ENCODE results near the gene COL13A1. TPM values are rescaled to one million over a fixed set of nuclear protein-coding genes. Genes with fewer than 3 reads are reported as not detected.

The COL13A1 gene
- total RNA-seq, 1 donor from 2014 or later, result 0.86 TPM

DNA sequence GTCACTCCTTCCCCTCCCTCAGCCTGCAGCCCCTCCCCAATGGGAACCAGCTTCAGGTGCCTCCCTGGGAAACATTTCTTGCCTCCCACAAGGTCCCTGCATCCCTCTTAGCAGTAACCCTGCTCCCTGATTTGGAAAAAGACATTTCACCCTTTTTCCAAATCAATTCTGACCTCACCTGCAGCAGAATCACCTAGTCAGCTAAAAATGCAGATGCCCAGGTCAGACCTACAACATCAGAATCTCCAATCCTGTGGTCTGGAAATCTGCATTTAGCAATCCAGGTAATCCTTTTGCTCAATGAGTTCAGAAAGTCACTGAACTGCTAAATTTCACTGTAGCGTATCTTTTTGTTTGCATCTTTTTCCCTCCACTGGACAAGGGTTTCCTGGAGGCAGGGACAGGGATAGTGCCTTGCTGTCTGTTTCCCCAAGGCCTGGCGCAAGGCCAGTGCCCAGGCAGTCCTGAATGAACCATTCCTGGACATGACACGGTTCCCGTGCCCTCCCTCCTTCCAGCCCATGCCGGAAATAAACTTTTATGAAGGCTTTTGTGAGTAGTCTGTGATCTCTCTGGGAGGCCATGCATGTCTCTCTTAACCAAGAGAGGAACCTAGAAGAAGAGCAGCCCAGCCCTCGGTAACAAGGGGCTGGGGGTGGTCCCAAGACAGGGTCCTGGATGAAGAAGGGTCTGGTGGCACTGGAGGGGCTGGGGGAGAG, 44.0 kb downstream of the COL13A1 start:
- no peaks in the 10 kb centered on the region for H3K27me3 ChIP-seq (ENCODE audit: insufficient read depth, low read length)
- Mint-ChIP-seq H3K36me3 (ENCODE audit: low read depth, unreplicated experiment) (no peaks in the 10 kb centered on the region), H3K4me1 (ENCODE audit: low read depth, unreplicated experiment) (peaks cover 21% of the 10 kb centered on the region), H3K27ac (ENCODE audit: unreplicated experiment) (peak overlapping the region; percentile 62), H3K9me3 (ENCODE audit: unreplicated experiment) (no peaks in the 10 kb centered on the region), H3K27me3 (ENCODE audit: low read depth, unreplicated experiment) (peaks cover 48% of the 10 kb centered on the region), H3K4me3 (ENCODE audit: unreplicated experiment) (no peak overlapping the region)
- no peak for FAIRE-seq
- no peak overlapping the region for H3K4me3 ChIP-seq (ENCODE audit: insufficient read depth, low read depth, low read length)
- peaks cover 34% of the 10 kb centered on the region for H3K4me1 ChIP-seq (ENCODE audit: insufficient read depth, low read length)
- H3K36me3 ChIP-seq (ENCODE audit: insufficient read depth, low read length), result no peaks in the 10 kb centered on the region
- no peaks in the 10 kb centered on the region for H3K79me2 ChIP-seq (ENCODE audit: insufficient read depth, low read length)
- H3K4me2 ChIP-seq (ENCODE audit: low read length), result peak overlapping the region; percentile 55
- no peak for TF ChIP-seq EZH2 (IDR thresholded peaks at IDR 0.05; ENCODE audit: insufficient read depth, low read length)
- TF ChIP-seq, protein P1, sequence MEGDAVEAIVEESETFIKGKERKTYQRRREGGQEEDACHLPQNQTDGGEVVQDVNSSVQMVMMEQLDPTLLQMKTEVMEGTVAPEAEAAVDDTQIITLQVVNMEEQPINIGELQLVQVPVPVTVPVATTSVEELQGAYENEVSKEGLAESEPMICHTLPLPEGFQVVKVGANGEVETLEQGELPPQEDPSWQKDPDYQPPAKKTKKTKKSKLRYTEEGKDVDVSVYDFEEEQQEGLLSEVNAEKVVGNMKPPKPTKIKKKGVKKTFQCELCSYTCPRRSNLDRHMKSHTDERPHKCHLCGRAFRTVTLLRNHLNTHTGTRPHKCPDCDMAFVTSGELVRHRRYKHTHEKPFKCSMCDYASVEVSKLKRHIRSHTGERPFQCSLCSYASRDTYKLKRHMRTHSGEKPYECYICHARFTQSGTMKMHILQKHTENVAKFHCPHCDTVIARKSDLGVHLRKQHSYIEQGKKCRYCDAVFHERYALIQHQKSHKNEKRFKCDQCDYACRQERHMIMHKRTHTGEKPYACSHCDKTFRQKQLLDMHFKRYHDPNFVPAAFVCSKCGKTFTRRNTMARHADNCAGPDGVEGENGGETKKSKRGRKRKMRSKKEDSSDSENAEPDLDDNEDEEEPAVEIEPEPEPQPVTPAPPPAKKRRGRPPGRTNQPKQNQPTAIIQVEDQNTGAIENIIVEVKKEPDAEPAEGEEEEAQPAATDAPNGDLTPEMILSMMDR (IDR thresholded peaks at IDR 0.05; ENCODE audit: insufficient read depth, low read depth, low read length), result no peak
- H3K9ac ChIP-seq (ENCODE audit: low read length), result no peak overlapping the region
- H3K9me3 ChIP-seq (ENCODE audit: insufficient read depth, low read depth, low read length), result no peaks in the 10 kb centered on the region
- H3K27ac ChIP-seq (ENCODE audit: low read depth, low read length), result no peak overlapping the region
- no peak for DNase-seq (ENCODE audit: low read depth)
- peaks cover 9% of the 10 kb centered on the region for H4K20me1 ChIP-seq (ENCODE audit: insufficient read depth, low read length)
- H2AFZ ChIP-seq (ENCODE audit: low read depth, low read length), result no peak overlapping the region

DNA sequence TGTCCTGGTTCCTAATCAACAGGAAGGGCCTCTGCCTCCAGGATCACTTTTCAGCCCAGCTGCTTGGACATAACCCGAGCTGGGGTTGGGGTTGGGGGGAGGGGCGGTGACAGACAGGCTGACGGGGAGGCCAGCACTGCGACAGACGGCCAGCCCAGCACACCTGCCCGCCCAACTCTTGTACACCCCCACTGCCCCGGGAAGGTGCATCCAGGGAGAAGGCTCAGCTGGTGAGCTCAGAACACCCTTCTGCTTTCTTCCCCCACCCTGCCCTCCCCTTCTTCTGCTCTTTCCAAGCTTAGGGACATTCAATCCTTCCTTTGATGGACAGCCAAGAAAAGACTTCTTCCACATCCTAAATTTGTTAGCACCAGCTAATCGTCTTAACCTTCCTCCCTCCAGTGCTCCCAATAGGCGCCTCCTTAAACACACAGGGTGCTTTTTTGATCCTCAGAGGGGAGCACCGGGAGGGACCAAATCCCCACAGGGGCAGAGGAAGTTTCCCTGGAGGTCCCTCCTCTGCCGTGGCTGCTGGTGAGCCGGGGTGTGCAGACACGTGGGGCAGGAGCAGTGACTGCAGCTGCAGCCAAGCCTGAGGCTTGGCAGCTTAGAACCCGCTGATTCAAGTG, 44.7 kb downstream of the COL13A1 start:
- Mint-ChIP-seq H3K4me1 (ENCODE audit: low read depth, unreplicated experiment) (peaks cover 21% of the 10 kb centered on the region), H3K9me3 (ENCODE audit: unreplicated experiment) (no peaks in the 10 kb centered on the region), H3K27ac (ENCODE audit: unreplicated experiment) (no peak overlapping the region), H3K36me3 (ENCODE audit: low read depth, unreplicated experiment) (no peaks in the 10 kb centered on the region), H3K27me3 (ENCODE audit: low read depth, unreplicated experiment) (peaks cover 50% of the 10 kb centered on the region), H3K4me3 (ENCODE audit: unreplicated experiment) (no peak overlapping the region)
- Histone ChIP-seq H3K4me1 (ENCODE audit: insufficient read depth, low read length) (peaks cover 33% of the 10 kb centered on the region), H3K27me3 (ENCODE audit: insufficient read depth, low read length) (no peaks in the 10 kb centered on the region), H3K79me2 (ENCODE audit: insufficient read depth, low read length) (no peaks in the 10 kb centered on the region), H3K27ac (ENCODE audit: low read depth, low read length) (no peak overlapping the region), H3K9ac (ENCODE audit: low read length) (no peak overlapping the region), H3K36me3 (ENCODE audit: insufficient read depth, low read length) (no peaks in the 10 kb centered on the region), H3K4me3 (ENCODE audit: insufficient read depth, low read depth, low read length) (no peak overlapping the region), H3K9me3 (ENCODE audit: insufficient read depth, low read depth, low read length) (no peaks in the 10 kb centered on the region), H4K20me1 (ENCODE audit: insufficient read depth, low read length) (peaks cover 9% of the 10 kb centered on the region), H3K4me2 (ENCODE audit: low read length) (peak overlapping the region; percentile 55), H2AFZ (ENCODE audit: low read depth, low read length) (no peak overlapping the region)
- DNase-seq (ENCODE audit: low read depth), result no peak
- no peak for FAIRE-seq
- TF ChIP-seq EZH2 (IDR thresholded peaks at IDR 0.05; ENCODE audit: insufficient read depth, low read length), result no peak
- TF ChIP-seq, protein P1 (IDR thresholded peaks at IDR 0.05; ENCODE audit: insufficient read depth, low read depth, low read length), result no peak

DNA sequence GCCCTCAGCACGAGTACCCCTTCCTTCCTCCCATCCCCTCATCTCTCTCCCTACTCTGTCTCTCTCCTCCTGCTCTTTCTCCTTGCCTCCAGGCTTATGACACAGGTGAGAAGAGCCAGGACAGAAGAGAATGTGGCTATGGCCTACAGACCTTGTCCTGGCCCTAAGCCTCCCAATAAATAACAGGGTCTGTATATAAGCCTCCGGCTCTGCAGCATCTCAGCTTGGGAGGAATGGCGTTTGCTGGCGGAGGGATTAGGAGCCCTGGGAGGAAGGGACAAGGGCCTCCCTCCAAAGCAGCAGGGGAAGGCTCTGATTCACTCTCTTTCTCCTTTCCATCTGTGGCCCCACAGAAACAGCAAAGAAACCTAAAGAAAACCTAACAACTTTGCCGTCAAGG, 45.8 kb downstream of the COL13A1 start:
- Histone ChIP-seq H3K36me3 (ENCODE audit: insufficient read depth, low read length) (no peaks in the 10 kb centered on the region), H3K27me3 (ENCODE audit: insufficient read depth, low read length) (no peaks in the 10 kb centered on the region), H3K27ac (ENCODE audit: low read depth, low read length) (peak overlapping the region; percentile 9), H3K79me2 (ENCODE audit: insufficient read depth, low read length) (no peaks in the 10 kb centered on the region), H3K4me3 (ENCODE audit: insufficient read depth, low read depth, low read length) (no peak overlapping the region), H3K9ac (ENCODE audit: low read length) (no peak overlapping the region), H3K4me1 (ENCODE audit: insufficient read depth, low read length) (peaks cover 30% of the 10 kb centered on the region), H2AFZ (ENCODE audit: low read depth, low read length) (no peak overlapping the region), H4K20me1 (ENCODE audit: insufficient read depth, low read length) (peaks cover 8% of the 10 kb centered on the region), H3K9me3 (ENCODE audit: insufficient read depth, low read depth, low read length) (no peaks in the 10 kb centered on the region), H3K4me2 (ENCODE audit: low read length) (peak overlapping the region; percentile 24)
- Mint-ChIP-seq H3K27me3 (ENCODE audit: low read depth, unreplicated experiment) (peaks cover 44% of the 10 kb centered on the region), H3K27ac (ENCODE audit: unreplicated experiment) (no peak overlapping the region), H3K9me3 (ENCODE audit: unreplicated experiment) (no peaks in the 10 kb centered on the region), H3K36me3 (ENCODE audit: low read depth, unreplicated experiment) (no peaks in the 10 kb centered on the region), H3K4me1 (ENCODE audit: low read depth, unreplicated experiment) (peaks cover 21% of the 10 kb centered on the region), H3K4me3 (ENCODE audit: unreplicated experiment) (no peak overlapping the region)
- DNase-seq (ENCODE audit: low read depth), result no peak
- TF ChIP-seq, protein P1 (IDR thresholded peaks at IDR 0.05; ENCODE audit: insufficient read depth, low read depth, low read length), result no peak
- TF ChIP-seq EZH2 (IDR thresholded peaks at IDR 0.05; ENCODE audit: insufficient read depth, low read length), result no peak
- no peak for FAIRE-seq

All from astrocyte (in vitro differentiated cells and primary cell).